DND-41 (cell line): ENCODE results near the gene PTER.

Experiments
- ATAC-seq: fragments of 200-7000 bp; cut with Tn5 transposase; 3 replicates; pipeline ENCODE4 v1.9.1; 2021; ENCODE audit warnings: low read depth; ENCODE audit not compliant: insufficient read depth
- DNase-seq: peaks from one replicate; pipeline ENCODE4 v3.0.0-alpha.2; 2020
- H2AFZ ChIP-seq: 2 replicates; pipeline ENCODE4 v1.6.0; 2012; ENCODE audit warnings: low read depth, low read length
- H3K27ac ChIP-seq: 2 replicates; pipeline ENCODE4 v1.5.1; 2012; ENCODE audit warnings: low read length, inconsistent platforms
- H3K27me3 ChIP-seq: fragments of 200-600 bp; sonication (generic); 2 replicates; pipeline ENCODE4 v1.6.0; 2012; ENCODE audit warnings: low read length, mild to moderate bottlenecking, inconsistent platforms; ENCODE audit not compliant: insufficient read depth, poor library complexity
- H3K36me3 ChIP-seq: 2 replicates; pipeline ENCODE4 v1.5.1; 2012; ENCODE audit warnings: low read length, inconsistent platforms; ENCODE audit not compliant: insufficient read depth
- H3K4me1 ChIP-seq: 2 replicates; pipeline ENCODE4 v1.5.1; 2012; ENCODE audit warnings: mild to moderate bottlenecking, low read length; ENCODE audit not compliant: insufficient read depth
- H3K4me2 ChIP-seq: 2 replicates; pipeline ENCODE4 v1.6.0; 2012; ENCODE audit warnings: mild to moderate bottlenecking, moderate library complexity, low read length, inconsistent platforms; ENCODE audit not compliant: insufficient read depth
- H3K4me3 ChIP-seq, 2 experiments: fragments of 200-600 bp in 1 of 2; shearing (Covaris generic) in 1 of 2; 2 replicates each; pipeline ENCODE4 v1.5.1; 2012 to 2016; ENCODE audit warnings: inconsistent platforms in 2 of 2, low read length in 2 of 2, mild to moderate bottlenecking in 2 of 2, low read depth in 1 of 2, moderate library complexity in 1 of 2
- H3K79me2 ChIP-seq: 2 replicates; pipeline ENCODE4 v1.6.0; 2012; ENCODE audit warnings: low read length, inconsistent platforms; ENCODE audit not compliant: insufficient read depth
- H3K9ac ChIP-seq: 2 replicates; pipeline ENCODE4 v1.6.0; 2012; ENCODE audit warnings: low read depth, mild to moderate bottlenecking, inconsistent platforms, low read length, moderate library complexity
- H3K9me3 ChIP-seq: 2 replicates; pipeline ENCODE4 v1.5.1; 2012; ENCODE audit warnings: low read length, moderate library complexity, mild to moderate bottlenecking, inconsistent platforms; ENCODE audit not compliant: insufficient read depth, severe bottlenecking
- H4K20me1 ChIP-seq: 2 replicates; pipeline ENCODE4 v1.6.0; 2012; ENCODE audit warnings: low read length; ENCODE audit not compliant: insufficient read depth
- CTCF ChIP-seq: IDR thresholded peaks from 2 replicates; pipeline ENCODE4 v1.5.1; 2012; ENCODE audit warnings: borderline replicate concordance, low read length, moderate library complexity, mild to moderate bottlenecking; ENCODE audit not compliant: poor library complexity, severe bottlenecking; ENCODE audit errors: extremely low read depth
- EZH2 ChIP-seq: IDR thresholded peaks from 3 replicates; pipeline ENCODE4 v1.6.1; 2012; ENCODE audit warnings: borderline replicate concordance, low read depth, mild to moderate bottlenecking, moderate library complexity, low read length, inconsistent platforms; ENCODE audit not compliant: severe bottlenecking

PTER gene

GRCh38 chr10:16477757-16478156 lies 40.9 kb downstream of the PTER start:
- DNase-seq (no peak), ATAC-seq (no peak)
- H3K4me3 ChIP-seq = no peak overlapping the region
- peaks cover 2% of the 10 kb centered on the region; the same call in 1 of the 2 replicates for H3K79me2 ChIP-seq
- H3K4me1 ChIP-seq = no peaks in the 10 kb centered on the region
- no peak overlapping the region for H3K27ac ChIP-seq
- TF ChIP-seq EZH2 (no peak), CTCF (no peak)
- H3K4me2 ChIP-seq = no peak overlapping the region
- 0 out of 2 replicates have a peak, but pooled peaks cover 3% of the 10 kb centered on the region for H4K20me1 ChIP-seq
- H3K27me3 ChIP-seq = no peaks in the 10 kb centered on the region
- no peak overlapping the region for H2AFZ ChIP-seq
- no peak overlapping the region for H3K9ac ChIP-seq
- 0 out of 2 replicates have a peak, but pooled peaks cover 5% of the 10 kb centered on the region for H3K36me3 ChIP-seq
- H3K9me3 ChIP-seq = no peaks in the 10 kb centered on the region

- peaks cover 5% of the 10 kb centered on the region; the same call in 1 of the 2 replicates for H3K79me2 ChIP-seq
- no peak overlapping the region for H3K4me2 ChIP-seq
- H3K27me3 ChIP-seq = no peaks in the 10 kb centered on the region
- H3K4me1 ChIP-seq = no peaks in the 10 kb centered on the region
- H3K9me3 ChIP-seq = no peaks in the 10 kb centered on the region
- H3K27ac ChIP-seq = no peak overlapping the region
- H3K36me3 ChIP-seq = 0 out of 2 replicates have a peak, but pooled peaks cover 5% of the 10 kb centered on the region
- TF ChIP-seq CTCF = no peak
- TF ChIP-seq EZH2 = no peak
- H3K9ac ChIP-seq = no peak overlapping the region
- no peak overlapping the region for H3K4me3 ChIP-seq
- 0 out of 2 replicates have a peak, but pooled peaks cover 3% of the 10 kb centered on the region for H4K20me1 ChIP-seq
- H2AFZ ChIP-seq = no peak overlapping the region
- ATAC-seq (no peak), DNase-seq (no peak)
Observed at GRCh38 chr10:16478801-16479200, 42.0 kb downstream of the PTER start.

- Histone ChIP-seq H3K4me2 (no peak overlapping the region), H3K9me3 (no peaks in the 10 kb centered on the region), H2AFZ (no peak overlapping the region), H3K9ac (no peak overlapping the region), H3K27ac (no peak overlapping the region), H3K36me3 (peaks cover 18% of the 10 kb centered on the region; the same call in 1 of the 2 replicates), H4K20me1 (0 out of 2 replicates have a peak, but pooled peaks cover 3% of the 10 kb centered on the region), H3K4me1 (no peaks in the 10 kb centered on the region), H3K27me3 (no peaks in the 10 kb centered on the region), H3K4me3 (no peak overlapping the region), H3K79me2 (peaks cover 8% of the 10 kb centered on the region)
- DNase-seq (no peak), ATAC-seq (no peak)
- TF ChIP-seq CTCF = no peak
- TF ChIP-seq EZH2 = no peak
Observed at GRCh38 chr10:16481052-16481728, 44.4 kb downstream of the PTER start.
